Thyroid gland (tissue), 4 donors: ENCODE results near the gene COL25A1.

Experiments used
- POLR2A ChIP-seq, 2 donors: fragments of 450-650 bp; IDR thresholded peaks; one replicate each; pipeline ENCODE4 v1.6.1; 2017; ENCODE audit warnings: antibody characterized with exemption in 2 of 2, mild to moderate bottlenecking in 2 of 2, moderate library complexity in 1 of 2
- TF ChIP-seq, protein P1 (sequence below), 6 experiments: fragments of 200-600 bp in 3 of 6; fragments of 450-650 bp in 3 of 6; sonication (generic) in 3 of 6; IDR thresholded peaks; one replicate each; pipeline ENCODE4 v1.5.1; 2016 to 2019; ENCODE audit warnings: antibody characterized with exemption in 6 of 6, mild to moderate bottlenecking in 2 of 6, inconsistent platforms in 1 of 6, moderate library complexity in 1 of 6

DNA sequence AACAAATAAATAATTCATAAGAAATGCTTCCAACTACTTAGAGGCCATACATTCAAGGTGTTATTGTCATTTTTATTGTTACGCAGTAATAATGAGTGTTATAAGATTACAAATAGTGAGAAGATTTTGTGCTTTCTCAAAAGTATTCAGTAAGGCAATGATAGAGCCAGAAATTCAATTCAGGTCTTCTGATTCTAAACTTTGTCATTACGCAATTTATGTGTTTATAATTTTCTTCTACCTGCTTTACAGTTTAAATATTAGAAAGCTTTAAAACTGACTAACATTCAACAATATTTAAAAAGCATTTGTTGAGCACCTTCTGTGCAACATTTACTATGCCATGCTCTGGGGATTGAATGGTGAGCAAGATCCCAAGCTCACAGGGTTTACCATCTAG, 356.2 kb downstream of the COL25A1 start:
- TF ChIP-seq, protein P1, sequence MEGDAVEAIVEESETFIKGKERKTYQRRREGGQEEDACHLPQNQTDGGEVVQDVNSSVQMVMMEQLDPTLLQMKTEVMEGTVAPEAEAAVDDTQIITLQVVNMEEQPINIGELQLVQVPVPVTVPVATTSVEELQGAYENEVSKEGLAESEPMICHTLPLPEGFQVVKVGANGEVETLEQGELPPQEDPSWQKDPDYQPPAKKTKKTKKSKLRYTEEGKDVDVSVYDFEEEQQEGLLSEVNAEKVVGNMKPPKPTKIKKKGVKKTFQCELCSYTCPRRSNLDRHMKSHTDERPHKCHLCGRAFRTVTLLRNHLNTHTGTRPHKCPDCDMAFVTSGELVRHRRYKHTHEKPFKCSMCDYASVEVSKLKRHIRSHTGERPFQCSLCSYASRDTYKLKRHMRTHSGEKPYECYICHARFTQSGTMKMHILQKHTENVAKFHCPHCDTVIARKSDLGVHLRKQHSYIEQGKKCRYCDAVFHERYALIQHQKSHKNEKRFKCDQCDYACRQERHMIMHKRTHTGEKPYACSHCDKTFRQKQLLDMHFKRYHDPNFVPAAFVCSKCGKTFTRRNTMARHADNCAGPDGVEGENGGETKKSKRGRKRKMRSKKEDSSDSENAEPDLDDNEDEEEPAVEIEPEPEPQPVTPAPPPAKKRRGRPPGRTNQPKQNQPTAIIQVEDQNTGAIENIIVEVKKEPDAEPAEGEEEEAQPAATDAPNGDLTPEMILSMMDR (IDR thresholded peaks at IDR 0.05) = no peak
- no peak for TF ChIP-seq POLR2A (IDR thresholded peaks at IDR 0.05)
